Endothelial cell of umbilical vein (primary cell): ENCODE measurements around the gene DEPDC7. TPM values are rescaled to one million over a fixed set of nuclear protein-coding genes. Genes with fewer than 3 reads are reported as not detected.

Source experiments
- Bru-seq: library from RNA; stranded (reverse); fragments of 400-500 nt; gene quantifications from one replicate; lab custom pipeline; 2021; lab: Mats Ljungman, UMichigan
- BruChase-seq, 2 experiments: library from RNA; stranded (reverse); fragments of 400-500 nt; gene quantifications; one replicate each; lab custom pipeline; 2021; lab: Mats Ljungman, UMichigan
- BruUV-seq: library from RNA; stranded (reverse); fragments of 400-500 nt; replicated peaks from 2 replicates; lab custom pipeline; 2021; lab: Mats Ljungman, UMichigan
- CTCF ChIA-PET: fragments of 300-600, 350-600 bp; sonication (Branson Sonifier 250); formaldehyde crosslinking; loops from one replicate; lab custom pipeline; 2021; ENCODE audit warnings: antibody characterized with exemption, inconsistent platforms; lab: Charles Lee
- POLR2A ChIA-PET: fragments of 300-600, 350-600 bp; sonication (Branson Sonifier 250); formaldehyde crosslinking; loops from one replicate; lab custom pipeline; 2021; ENCODE audit warnings: antibody characterized with exemption, inconsistent platforms; lab: Charles Lee
- DNase-seq: peaks from one replicate; pipeline ENCODE4 v3.0.0-alpha.2; 2011; ENCODE audit warnings: low read depth, low spot score
- FAIRE-seq: peaks from 2 replicates; lab custom pipeline; 2011; peaks lifted over from hg19 to GRCh38; lab: Jason Lieb, UNC
- H2AFZ ChIP-seq: 2 replicates; pipeline ENCODE4 v1.6.0; 2012; ENCODE audit warnings: low read depth, low read length, control low read depth, inconsistent platforms
- H3K27ac ChIP-seq: 2 replicates; pipeline ENCODE4 v1.5.1; 2011; ENCODE audit warnings: low read depth, mild to moderate bottlenecking, control low read depth, low read length, moderate library complexity; ENCODE audit not compliant: insufficient read depth
- H3K27me3 ChIP-seq, 2 experiments: 2 replicates each; pipeline versions ENCODE4 v1.6.0 to v1.6.1; 2011; ENCODE audit warnings: low read length in 2 of 2, mixed read lengths in 1 of 2; ENCODE audit not compliant: control insufficient read depth in 2 of 2, insufficient read depth in 2 of 2
- H3K36me3 ChIP-seq, 2 experiments: 2 replicates in 1 of 2; 3 replicates in 1 of 2; pipeline ENCODE4 v1.5.1; 2011; ENCODE audit warnings: low read length in 2 of 2, mild to moderate bottlenecking in 1 of 2, moderate library complexity in 1 of 2; ENCODE audit not compliant: control insufficient read depth in 2 of 2, insufficient read depth in 2 of 2; ENCODE audit errors: extremely low read depth in 1 of 2
- H3K4me1 ChIP-seq: 3 replicates; pipeline ENCODE4 v1.5.1; 2011; ENCODE audit warnings: mild to moderate bottlenecking, low read length; ENCODE audit not compliant: control insufficient read depth, insufficient read depth; ENCODE audit errors: extremely low read depth
- H3K4me2 ChIP-seq: 2 replicates; pipeline ENCODE4 v1.6.1; 2011; ENCODE audit warnings: low read length, control low read depth, mixed read lengths; ENCODE audit not compliant: insufficient read depth
- H3K4me3 ChIP-seq, 3 experiments: fragments of 200-600 bp in 1 of 3; sonication (generic), shearing (Covaris generic) in 1 of 3; replicated peaks in 1 of 3; 2 replicates each; pipeline ENCODE4 v1.5.1; 2011 to 2016; ENCODE audit warnings: control low read depth in 3 of 3, low read length in 3 of 3, mild to moderate bottlenecking in 2 of 3, inconsistent platforms in 1 of 3, low read depth in 1 of 3, moderate library complexity in 1 of 3; ENCODE audit not compliant: insufficient read depth in 1 of 3
- H3K79me2 ChIP-seq: 2 replicates; pipeline ENCODE4 v1.6.0; 2012; ENCODE audit warnings: low read length, inconsistent platforms; ENCODE audit not compliant: control insufficient read depth, insufficient read depth
- H3K9ac ChIP-seq: replicated peaks from 2 replicates; pipeline ENCODE3; 2011; ENCODE audit warnings: low read length, control low read depth; ENCODE audit not compliant: insufficient read depth; ENCODE audit errors: extremely low read depth
- H3K9me1 ChIP-seq: replicated peaks from 3 replicates; pipeline ENCODE4 v1.6.0; 2011; ENCODE audit warnings: mild to moderate bottlenecking, low read length; ENCODE audit not compliant: control insufficient read depth, insufficient read depth; ENCODE audit errors: extremely low read depth
- H3K9me3 ChIP-seq: replicated peaks from 2 replicates; pipeline ENCODE4 v1.5.1; 2012; ENCODE audit warnings: low read length, inconsistent platforms; ENCODE audit not compliant: control insufficient read depth, insufficient read depth
- H4K20me1 ChIP-seq: replicated peaks from 2 replicates; pipeline ENCODE3; 2011; ENCODE audit warnings: mild to moderate bottlenecking, low read length; ENCODE audit not compliant: control insufficient read depth, insufficient read depth; ENCODE audit errors: extremely low read depth
- MYC ChIP-seq: IDR thresholded peaks from one replicate; pipeline ENCODE4 v1.6.1; 2011; ENCODE audit warnings: mild to moderate bottlenecking, low read depth, low read length
- POLR2A ChIP-seq: IDR thresholded peaks from 2 replicates; pipeline ENCODE4 v1.6.1; 2012; ENCODE audit warnings: low read depth, mild to moderate bottlenecking, control low read depth, low read length
- dilution Hi-C: fragments of 300-500 bp; cut with MboI; formaldehyde crosslinking; loops from one replicate; pipeline ENCODE4 v1.15.0; 2019; ENCODE audit warnings: low sequenced_read_pairs; ENCODE audit not compliant: extremely low pct_ligation_motif_present
- intact Hi-C: fragments of 100-400 bp; cut with micrococcal nuclease; formaldehyde crosslinking; loops from one replicate; pipeline ENCODE4 v1.10.0; 2022
- long read RNA-seq: library from polyadenylated mRNA; stranded (forward); transcript quantifications from one replicate; pipeline ENCODE4 v2.0.0, GENCODE V29; 2021
- polyA minus RNA-seq, 3 experiments: library from RNA; depleted of rRNA, polyadenylated mRNA; stranded (reverse); fragments of >200 nt; gene quantifications; 1 replicate in 1 of 3; 2 replicates in 2 of 3; pipeline ENCODE4 v1.2.3, GENCODE V29; 2011
- polyA plus RNA-seq, 4 experiments: library from polyadenylated mRNA; depleted of rRNA in 3 of 4; stranded (reverse) in 3 of 4; unstranded in 1 of 4; fragments of >200 nt; gene quantifications; 2 replicates each; pipeline versions ENCODE4 v1.2.1 to v1.2.3, GENCODE V29; 2011 to 2012; ENCODE audit warnings: missing spikeins in 1 of 4
- total RNA-seq: library from RNA; stranded (reverse); gene quantifications from 2 replicates; pipeline ENCODE4 v1.2.3, GENCODE V29; 2021
- TF ChIP-seq, protein P1 (sequence below): IDR thresholded peaks from 2 replicates; pipeline ENCODE4 v1.6.1; 2011; ENCODE audit not compliant: insufficient read depth, insufficient read length

The DEPDC7 gene
- 0.18 TPM in 1 of 2 replicates, not detected in the other for total RNA-seq
- polyA plus RNA-seq, result 0.05 and 0.08 TPM in 2 replicates
- polyA plus RNA-seq (2011; cell fraction: cytosol; rRNA removed), result 0.24 and 0.26 TPM in 2 replicates
- 0.35 and 0.57 TPM in 2 replicates for polyA plus RNA-seq (2011; cell fraction: nucleus; rRNA removed)
- 0.60 TPM in 2 replicates for polyA plus RNA-seq (2012)
- not detected in 2 replicates for polyA minus RNA-seq
- 10.2 TPM for polyA minus RNA-seq (2011; cell fraction: cytosol; rRNA and poly(A)+ RNA removed)
- 0.24 and 0.53 TPM in 2 replicates for polyA minus RNA-seq (2011; cell fraction: nucleus; rRNA and poly(A)+ RNA removed)
- percentile 17 among the genes with signal in this experiment for Bru-seq, nascent RNA
- BruChase-seq, experiment 1, labeled RNA remaining after a 6-hour chase, result percentile 14 among the genes with signal in this experiment
- percentile 14 among the genes with signal in this experiment for BruChase-seq, experiment 2, labeled RNA remaining after a 2-hour chase
- long read RNA-seq, partial matches to known transcripts, result 0 of 1 reads
- long read RNA-seq, other reads (novel, unspliced or antisense), result 1 of 1 reads

- Histone ChIP-seq H3K9me1 (no peaks in the 10 kb centered on the region), H4K20me1 (no peaks in the 10 kb centered on the region), H3K4me2 (peak within 1 kb of the TSS; percentile 54), H3K79me2 (no peaks in the 10 kb centered on the region), H2AFZ (peak within 1 kb of the TSS; percentile 89), H3K4me1 (peaks cover 5% of the 10 kb centered on the region), H3K27me3 (peaks cover 20 to 34% of the 10 kb centered on the region in 2 experiments), H3K9me3 (no peaks in the 10 kb centered on the region), H3K36me3 (no peaks in the 10 kb centered on the region), H3K9ac (no peak within 1 kb of the TSS), H3K27ac (no peak within 1 kb of the TSS), H3K4me3 (peak within 1 kb of the TSS; percentile 27 to 41 (median 37))
- POLR2A ChIA-PET, result interaction anchor here (0.6 to 0.8 kb wide), 2 partner anchors 32 to 71 kb away, joined by 3 read pairs; no protein-coding TSS in a partner anchor
- CTCF ChIA-PET, result interaction anchor here (0.6 to 1.4 kb wide), 3 partner anchors 9 to 60 kb away, joined by 3 to 5 read pairs (median 3); no protein-coding TSS in a partner anchor
- dilution Hi-C loops, result no loop called here
- no TSS peak for BruUV-seq
- DNase-seq, result peak; percentile 69
- intact Hi-C loops, result no loop called here
- no peak for TF ChIP-seq POLR2A
- TF ChIP-seq, protein P1, sequence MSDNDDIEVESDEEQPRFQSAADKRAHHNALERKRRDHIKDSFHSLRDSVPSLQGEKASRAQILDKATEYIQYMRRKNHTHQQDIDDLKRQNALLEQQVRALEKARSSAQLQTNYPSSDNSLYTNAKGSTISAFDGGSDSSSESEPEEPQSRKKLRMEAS, result peak; percentile 78
- TF ChIP-seq MYC, result no peak
- peak; percentile 56 for FAIRE-seq
Measured at GRCh38 chr11:33015621-33016551, at the start of gene DEPDC7. Gene DEPDC7, plus strand, starts transcription at chr11:33015878. Its CDS starts 78 bp downstream, at chr11:33015956.
